ENCODE data around the gene PCDHA3. TPM values are rescaled to one million over a fixed set of nuclear protein-coding genes. Genes with fewer than 3 reads are reported as not detected.
"Not testable (repeated sequence)": the region's sequence is repeated elsewhere in the genome, so short reads cannot be mapped to it uniquely, and the experiment has no call there.

PCDHA3 gene
- total RNA-seq, 2 donors from 2014 or later = 0.06 to 0.28 TPM

GRCh38 chr5:140808241-140808888 is 7.5 kb downstream of the PCDHA3 start:
- ATAC-seq; DNase-seq; intact Hi-C loops (cut with DNase I, micrococcal nuclease): not testable (repeated sequence)

- intact Hi-C loops (cut with DNase I, micrococcal nuclease) = no loop called here
- DNase-seq (no peak), ATAC-seq (no peak)
Observed at GRCh38 chr5:140808889-140809291, 8.0 kb downstream of the PCDHA3 start.

- no peak for ATAC-seq
- intact Hi-C loops (cut with DNase I, micrococcal nuclease) = no loop called here
- no peak for DNase-seq
Observed at GRCh38 chr5:140821375-140822280, 20.8 kb downstream of the PCDHA3 start, which contains the start of gene PCDHA5. TSS of gene PCDHA5 (plus strand) at chr5:140821613.

- ATAC-seq (no peak), DNase-seq (no peak)
- intact Hi-C loops (cut with DNase I, micrococcal nuclease) = no loop called here
Observed at GRCh38 chr5:140822281-140822629, 21.4 kb downstream of the PCDHA3 start.

GRCh38 chr5:140822969-140823368 is 22.1 kb downstream of the PCDHA3 start:
- ATAC-seq; intact Hi-C loops (cut with DNase I, micrococcal nuclease); DNase-seq: not testable (repeated sequence)

- intact Hi-C loops (cut with DNase I, micrococcal nuclease) = no loop called here
- no peak for ATAC-seq
- no peak for DNase-seq
Observed at GRCh38 chr5:140823475-140823874, 22.6 kb downstream of the PCDHA3 start.

- intact Hi-C loops (cut with DNase I, micrococcal nuclease) = no loop called here
- ATAC-seq = no peak
- DNase-seq = no peak
Observed at GRCh38 chr5:140827704-140828361, 27.0 kb downstream of the PCDHA3 start, which contains the start of gene PCDHA6. TSS of gene PCDHA6 (plus strand) at chr5:140827960. CDS start at chr5:140828092, 132 bp downstream.

GRCh38 chr5:140828362-140828737 is 27.5 kb downstream of the PCDHA3 start:
- no peak for DNase-seq
- intact Hi-C loops (cut with DNase I, micrococcal nuclease) = no loop called here
- ATAC-seq = no peak

- ATAC-seq; DNase-seq; intact Hi-C loops (cut with DNase I, micrococcal nuclease): not testable (repeated sequence)
Observed at GRCh38 chr5:140829511-140830501, 28.9 kb downstream of the PCDHA3 start.

- no peak for ATAC-seq
- no peak for DNase-seq
- intact Hi-C loops (cut with DNase I, micrococcal nuclease) = no loop called here
Observed at GRCh38 chr5:140833993-140834392, 33.1 kb downstream of the PCDHA3 start, which contains the start of gene PCDHA7. TSS of gene PCDHA7 (plus strand) at chr5:140834269. CDS start at chr5:140834384, 115 bp downstream.

- ATAC-seq; intact Hi-C loops (cut with DNase I, micrococcal nuclease); DNase-seq: not testable (repeated sequence)
Observed at GRCh38 chr5:140834439-140835008, 33.7 kb downstream of the PCDHA3 start.

GRCh38 chr5:140835622-140836510 is 35.0 kb downstream of the PCDHA3 start:
- DNase-seq (no peak), ATAC-seq (no peak)
- intact Hi-C loops (cut with DNase I, micrococcal nuclease) = no loop called here

GRCh38 chr5:140840978-140841962 is 40.4 kb downstream of the PCDHA3 start, which contains the start of gene PCDHA8:
TSS of gene PCDHA8 (plus strand) at chr5:140841187. CDS start at chr5:140841322, 135 bp downstream.
- no peak for ATAC-seq
- intact Hi-C loops (cut with DNase I, micrococcal nuclease) = no loop called here
- DNase-seq = no peak

- intact Hi-C loops (cut with DNase I, micrococcal nuclease) = no loop called here
- DNase-seq = no peak
- no peak for ATAC-seq
Observed at GRCh38 chr5:140842798-140843733, 42.2 kb downstream of the PCDHA3 start.

Data from left colon (tissue), 2 donors.